Measurements from ENCODE around the gene NGEF.
"Not testable (repeated sequence)": the region's sequence is repeated elsewhere in the genome, so short reads cannot be mapped to it uniquely, and the experiment has no call there.

Gene NGEF

DNA sequence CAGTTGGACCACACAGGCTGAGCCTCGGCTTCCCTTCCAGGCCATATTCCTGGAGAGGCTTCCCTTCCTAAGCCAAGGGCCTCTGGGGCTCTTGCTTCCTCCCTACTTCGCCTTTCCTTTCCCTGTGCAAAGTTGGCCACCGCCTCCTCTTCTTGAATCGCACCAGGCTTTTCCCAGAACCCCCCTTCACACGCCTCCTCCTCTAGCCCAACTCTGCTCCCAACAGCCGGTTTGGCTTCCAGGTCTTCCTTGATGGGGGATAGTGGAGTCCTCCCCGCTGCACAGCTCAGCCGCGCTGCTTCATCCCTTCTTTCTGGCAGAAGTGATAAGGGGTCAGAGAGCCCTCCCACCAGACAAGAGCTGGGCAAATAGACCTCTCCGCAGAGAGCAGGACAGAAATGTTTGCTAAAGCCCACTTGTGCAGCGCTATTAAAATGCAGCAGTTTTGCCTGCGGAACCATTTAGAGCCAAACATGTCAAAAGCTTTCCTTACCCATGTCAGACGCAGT is 86.6 kb downstream of the NGEF start:
- DNase-seq = no peak

DNA sequence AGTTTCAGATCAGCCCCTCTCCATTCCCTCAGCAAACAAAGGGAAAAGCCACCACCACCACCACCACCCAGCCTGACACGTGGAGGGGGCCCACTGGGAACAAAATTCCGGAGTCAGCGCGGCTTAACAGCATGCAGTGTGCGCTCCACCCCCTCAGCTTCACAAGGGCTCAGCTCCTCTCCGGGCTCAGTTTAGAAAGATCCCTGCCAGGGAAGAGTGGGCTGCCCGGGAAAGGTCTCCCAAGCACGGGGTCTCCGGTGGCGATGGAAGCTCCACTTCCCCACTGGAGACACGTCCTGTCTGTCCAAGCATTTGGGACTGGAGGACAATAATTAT is 87.3 kb downstream of the NGEF start:
- DNase-seq = no peak

DNA sequence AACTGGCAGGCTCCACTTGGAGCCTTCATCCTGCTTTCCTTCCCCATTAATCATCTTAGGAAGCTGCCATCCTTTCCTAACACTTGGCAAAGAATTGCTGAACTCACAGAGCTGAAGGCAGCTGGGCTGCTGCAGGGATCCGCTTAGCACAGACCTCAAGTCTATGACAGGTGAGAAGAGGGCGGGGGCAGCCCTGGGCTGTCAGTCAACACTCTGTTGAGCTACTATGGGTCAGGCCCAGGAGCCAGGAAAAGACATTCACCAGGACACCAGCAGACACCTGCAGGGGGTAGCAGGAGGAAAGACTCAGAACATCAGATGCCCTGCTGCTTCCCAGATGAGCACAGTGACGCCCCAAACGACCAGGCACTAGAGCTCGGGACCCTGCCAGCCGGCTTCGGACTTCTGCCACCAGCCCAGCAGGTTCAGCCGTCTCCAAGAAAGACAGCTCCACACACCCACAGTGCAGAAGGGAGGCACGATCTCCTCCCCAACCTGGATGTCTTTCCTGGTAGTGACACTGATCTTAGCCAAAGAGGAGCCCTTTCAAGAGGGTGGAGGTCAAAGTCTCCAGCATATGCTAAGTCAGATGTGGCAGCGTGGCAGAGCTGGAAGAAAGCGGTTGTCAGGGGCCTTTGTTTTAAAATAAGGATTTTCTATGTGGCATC is 87.8 kb downstream of the NGEF start:
- no peak for DNase-seq

DNA sequence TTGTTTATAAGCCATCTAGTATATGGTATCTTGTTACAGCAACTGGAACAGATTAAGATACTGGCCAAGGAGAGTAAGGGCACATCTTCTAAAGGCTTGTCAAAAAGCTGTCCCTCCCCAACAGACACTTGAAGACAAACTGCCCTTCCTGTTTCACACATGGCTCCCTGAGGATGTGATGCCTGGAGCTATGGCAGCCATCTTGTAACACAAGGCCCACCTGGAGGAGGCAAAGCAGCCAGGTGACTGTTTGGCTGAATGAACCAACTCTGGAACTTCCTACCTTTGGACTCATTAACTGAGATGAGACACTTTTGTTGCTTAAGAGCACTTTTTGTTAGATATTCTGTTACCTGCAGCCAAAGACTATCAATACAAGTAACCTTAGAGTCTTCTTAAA is 88.6 kb downstream of the NGEF start:
- no peak for DNase-seq

DNA sequence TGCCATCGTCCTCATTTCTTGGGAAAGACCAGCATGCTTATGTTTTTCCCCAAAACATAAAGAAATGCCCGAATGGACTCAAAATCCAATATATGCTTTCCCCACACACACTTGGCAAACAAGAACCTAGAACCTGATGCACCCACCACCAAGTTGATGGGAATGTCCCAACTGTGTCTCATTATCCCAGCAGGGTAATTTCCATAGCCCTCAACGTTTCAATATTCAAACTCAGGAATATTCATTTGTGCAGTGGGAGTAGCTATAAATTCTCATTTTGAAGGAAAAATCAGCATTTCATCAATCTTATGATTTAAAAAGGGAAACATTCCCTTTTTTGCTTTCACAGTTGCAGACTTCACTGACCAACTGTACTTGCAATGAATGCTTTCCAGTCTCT is 92.3 kb downstream of the NGEF start:
- no peak for DNase-seq

DNA sequence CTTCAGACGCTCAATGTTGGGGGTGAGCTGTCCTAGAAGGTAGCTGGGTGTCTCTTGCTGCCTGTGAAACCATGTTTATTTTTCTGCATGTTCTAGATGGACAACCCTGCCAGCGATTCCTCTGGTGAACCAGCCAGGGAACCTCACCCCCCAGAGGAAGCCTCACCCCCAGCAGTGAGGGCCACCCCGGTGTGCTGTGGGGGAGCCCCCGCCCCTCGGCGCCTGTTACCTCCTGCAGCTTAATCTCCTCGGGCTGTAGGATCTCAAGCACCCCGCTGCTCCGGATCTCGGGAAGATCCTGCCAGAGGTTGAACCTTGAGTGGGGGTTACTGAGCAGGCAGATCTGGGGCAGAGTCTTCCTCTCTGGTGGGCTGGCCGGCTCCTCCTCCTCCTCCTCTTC is 93.0 kb downstream of the NGEF start:
- no peak for DNase-seq

DNA sequence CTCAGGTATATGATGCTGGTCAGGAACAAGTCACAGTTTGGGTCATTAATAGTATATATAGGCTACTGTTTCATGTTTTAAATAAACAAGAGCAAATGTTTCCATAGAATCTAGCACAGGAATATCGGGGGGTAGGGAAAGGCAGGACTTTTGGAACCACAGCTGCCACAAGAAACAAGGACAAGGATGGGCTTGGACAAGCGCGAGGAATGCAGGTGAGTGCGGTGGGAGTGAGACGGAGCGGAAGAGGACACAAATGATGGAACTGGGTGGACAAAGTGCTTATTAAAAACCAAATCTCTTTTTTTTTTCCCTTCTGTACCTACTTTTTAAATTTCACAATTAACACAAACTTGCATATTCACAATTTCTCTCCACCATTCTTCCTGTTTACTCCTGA is 93.9 kb downstream of the NGEF start:
- no peak for DNase-seq

DNA sequence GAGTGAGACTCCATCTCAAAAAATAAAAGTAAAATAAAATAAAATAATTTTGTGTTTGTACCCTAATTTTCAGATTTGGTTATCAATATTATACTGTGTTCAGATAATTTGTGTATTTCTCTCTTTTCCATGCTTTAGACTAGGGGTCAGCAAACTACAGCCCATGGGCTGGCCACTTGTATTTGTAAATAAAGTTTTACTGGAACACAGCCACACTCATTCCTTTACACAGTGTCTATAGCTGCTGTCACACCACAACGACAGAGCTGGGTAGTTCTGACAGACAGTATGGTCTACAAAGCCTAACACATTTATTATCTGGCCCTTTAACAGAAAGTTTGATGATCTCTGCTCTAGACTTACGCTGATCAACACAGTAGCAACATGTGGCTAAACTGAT is 99.2 kb downstream of the NGEF start:
- no peak for DNase-seq

DNA sequence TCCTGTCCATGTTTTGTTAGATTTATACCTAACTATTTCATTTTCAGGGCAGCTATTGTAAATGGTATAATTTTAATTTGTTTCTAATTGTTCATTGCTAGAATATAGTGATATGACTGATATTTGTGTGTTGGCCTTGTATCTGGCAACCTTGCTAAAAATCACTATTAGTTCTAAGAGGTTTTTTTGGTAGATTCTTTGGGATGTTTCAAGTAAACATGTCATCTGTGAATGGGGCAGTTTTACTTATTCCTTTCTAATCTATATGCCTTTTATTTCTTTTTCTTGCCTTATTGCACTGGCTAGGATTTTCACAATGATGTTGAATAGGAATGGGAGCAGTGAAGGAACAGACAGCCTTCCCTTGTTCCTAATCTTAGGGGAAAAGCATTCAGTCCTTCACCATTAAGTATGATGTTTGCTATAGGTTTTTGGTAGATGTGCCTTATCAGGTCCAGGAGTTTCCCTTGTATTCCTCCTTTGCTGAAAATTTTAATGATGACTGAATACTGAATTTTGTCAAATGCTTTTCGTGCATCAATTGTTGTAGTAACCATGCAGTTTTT is 101.3 kb downstream of the NGEF start:
- DNase-seq = no peak

DNA sequence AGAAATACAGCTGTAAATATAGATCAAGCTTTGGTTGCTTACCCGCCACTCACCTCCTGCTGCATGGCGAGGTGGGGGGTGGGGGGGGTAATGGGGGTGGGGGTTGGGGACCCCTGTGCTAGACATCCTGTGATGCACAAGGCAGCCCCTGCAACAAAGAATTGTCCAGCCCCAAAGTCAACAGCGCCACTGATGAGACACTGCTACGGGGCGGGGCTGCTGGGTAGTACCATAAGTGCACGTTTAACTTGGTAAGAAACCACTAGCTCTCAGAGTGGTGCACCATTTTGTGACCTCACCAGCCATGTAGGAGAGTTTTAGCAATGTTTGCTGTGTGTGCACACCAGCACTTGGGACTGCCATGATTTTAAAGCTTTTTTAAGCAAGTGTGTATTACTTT is 102.7 kb downstream of the NGEF start:
- no peak for DNase-seq

DNA sequence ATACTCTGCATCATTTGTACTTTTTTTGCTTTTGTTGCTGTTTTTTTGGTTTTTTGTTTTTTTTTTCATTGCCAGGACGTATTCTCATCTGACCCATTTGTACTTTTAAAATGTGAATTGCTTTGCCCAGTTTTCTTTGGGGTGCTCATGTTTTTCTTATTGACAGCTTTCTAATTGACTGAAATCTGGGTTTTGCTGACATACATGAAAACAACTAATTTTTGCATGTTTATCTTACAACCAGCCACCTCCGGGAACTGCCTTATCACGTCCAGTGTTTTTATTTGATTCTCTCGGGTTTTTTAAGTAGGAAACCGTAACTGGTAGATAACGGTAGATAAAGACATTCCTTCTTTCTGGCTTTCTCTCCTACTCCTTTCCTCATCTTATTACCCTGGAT is 104.4 kb downstream of the NGEF start:
- no peak for DNase-seq

DNA sequence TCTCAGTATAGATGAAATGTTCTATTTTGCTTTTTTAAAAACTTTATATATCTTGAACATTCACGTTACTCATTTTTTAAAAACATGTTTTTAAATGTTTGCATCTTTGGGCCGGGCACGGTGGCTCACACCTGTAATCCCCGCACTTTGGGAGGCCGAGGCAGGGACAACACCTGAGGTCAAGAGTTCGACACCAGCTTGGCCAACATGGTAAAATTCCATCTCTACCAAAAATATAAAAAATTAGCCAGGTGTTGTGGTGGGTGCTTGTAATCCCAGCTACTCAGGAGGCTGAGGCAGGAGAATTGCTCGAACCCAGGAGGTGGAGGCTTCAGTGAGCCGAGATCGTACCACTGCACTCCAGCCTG is 105.4 kb downstream of the NGEF start:
- not testable (repeated sequence) for DNase-seq

DNA sequence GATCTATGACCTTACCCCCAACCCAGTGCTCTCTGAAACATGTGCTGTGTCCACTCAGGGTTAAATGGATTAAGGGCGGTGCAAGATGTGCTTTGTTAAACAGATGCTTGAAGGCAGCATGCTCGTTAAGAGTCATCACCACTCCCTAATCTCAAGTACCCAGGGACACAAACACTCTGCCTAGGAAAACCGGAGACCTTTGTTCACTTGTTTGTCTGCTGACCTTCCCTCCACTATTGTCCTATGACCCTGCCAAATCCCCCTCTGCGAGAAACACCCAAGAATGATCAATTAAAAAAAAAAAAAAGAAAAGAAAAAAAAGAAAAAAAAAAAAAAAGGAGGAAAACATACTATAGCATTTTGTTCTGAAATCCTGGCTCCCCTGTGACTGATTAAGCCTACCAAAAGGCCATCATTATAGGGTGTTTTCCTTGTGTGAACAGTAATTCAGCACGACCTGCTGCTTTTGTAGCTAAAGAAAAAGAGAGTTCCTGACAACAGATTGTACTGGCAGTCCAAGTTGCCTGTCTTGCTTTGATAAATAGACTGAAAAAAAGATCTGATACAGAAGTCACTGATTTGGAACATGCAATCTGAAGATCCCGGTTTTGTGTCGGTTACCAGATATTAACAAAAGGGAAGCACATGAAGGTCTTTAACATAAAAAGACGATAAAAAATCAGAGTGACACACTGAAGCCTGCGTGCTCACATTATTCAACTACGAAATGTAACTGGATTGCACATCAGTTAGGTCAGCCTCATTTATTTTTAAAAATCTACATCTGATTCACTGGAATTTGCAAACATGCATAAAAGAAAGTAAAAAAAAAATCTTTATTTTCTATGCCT is 106.0 kb downstream of the NGEF start:
- DNase-seq = not testable (repeated sequence)

DNA sequence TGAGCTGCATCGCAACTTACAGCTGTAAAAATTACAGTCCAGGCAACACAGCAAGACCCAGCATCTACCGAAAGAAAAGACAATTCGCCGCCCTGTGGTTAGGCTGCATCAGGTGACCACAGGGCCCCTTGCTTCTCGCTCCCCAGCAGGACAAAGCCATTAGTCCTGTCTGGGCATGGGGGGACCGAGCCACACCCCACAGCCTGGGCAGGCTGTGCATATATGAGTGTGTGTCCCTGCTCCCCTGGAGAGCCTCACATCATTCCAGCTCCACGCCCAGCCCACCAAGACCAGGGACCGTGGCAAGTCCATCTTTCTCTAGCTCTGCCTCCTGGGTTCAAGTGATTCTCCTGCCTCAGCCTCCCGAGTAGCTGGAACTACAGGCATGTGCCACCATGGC is 109.1 kb downstream of the NGEF start:
- no peak for DNase-seq

DNA sequence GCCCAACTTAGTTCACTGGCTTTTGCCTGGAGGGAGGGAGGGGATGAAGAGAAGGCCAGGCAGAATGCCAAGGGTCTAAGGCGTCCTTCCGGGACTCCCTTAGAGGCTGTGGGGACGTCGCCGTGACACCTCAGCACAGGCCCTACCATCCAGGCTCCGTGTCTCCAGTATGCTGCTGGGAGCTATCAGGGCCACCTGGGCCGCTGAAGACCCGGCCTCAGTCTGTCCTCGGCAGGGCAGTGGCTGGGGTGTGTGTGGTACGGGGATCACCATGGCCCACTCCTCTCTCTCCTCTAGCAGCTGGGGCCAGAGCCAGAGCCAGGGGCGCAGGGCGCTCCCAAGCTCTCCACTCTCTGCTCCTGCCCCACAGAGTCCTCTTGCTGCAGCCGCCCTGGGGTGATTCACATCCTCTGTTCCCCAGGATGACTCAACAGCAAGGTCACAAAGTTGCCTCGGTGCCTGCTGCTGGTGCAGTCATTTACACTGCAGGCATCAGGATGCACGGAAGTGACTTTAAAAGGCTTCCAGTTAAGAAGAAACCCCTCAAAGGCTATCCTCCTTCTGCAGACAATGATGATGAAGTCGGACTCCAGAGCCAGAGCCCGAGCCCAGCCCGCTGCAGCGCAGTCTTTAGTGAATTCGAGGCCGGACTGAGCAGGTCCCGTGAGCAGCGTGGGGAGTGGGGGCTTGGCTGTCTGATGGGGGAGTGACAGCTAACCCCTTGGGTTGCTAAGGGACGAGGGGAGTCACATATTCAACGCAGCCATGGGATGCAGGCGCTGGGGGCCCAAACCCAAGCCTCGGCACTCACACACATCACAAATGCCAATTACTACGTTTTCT is 111.1 kb downstream of the NGEF start:
- DNase-seq = no peak

DNA sequence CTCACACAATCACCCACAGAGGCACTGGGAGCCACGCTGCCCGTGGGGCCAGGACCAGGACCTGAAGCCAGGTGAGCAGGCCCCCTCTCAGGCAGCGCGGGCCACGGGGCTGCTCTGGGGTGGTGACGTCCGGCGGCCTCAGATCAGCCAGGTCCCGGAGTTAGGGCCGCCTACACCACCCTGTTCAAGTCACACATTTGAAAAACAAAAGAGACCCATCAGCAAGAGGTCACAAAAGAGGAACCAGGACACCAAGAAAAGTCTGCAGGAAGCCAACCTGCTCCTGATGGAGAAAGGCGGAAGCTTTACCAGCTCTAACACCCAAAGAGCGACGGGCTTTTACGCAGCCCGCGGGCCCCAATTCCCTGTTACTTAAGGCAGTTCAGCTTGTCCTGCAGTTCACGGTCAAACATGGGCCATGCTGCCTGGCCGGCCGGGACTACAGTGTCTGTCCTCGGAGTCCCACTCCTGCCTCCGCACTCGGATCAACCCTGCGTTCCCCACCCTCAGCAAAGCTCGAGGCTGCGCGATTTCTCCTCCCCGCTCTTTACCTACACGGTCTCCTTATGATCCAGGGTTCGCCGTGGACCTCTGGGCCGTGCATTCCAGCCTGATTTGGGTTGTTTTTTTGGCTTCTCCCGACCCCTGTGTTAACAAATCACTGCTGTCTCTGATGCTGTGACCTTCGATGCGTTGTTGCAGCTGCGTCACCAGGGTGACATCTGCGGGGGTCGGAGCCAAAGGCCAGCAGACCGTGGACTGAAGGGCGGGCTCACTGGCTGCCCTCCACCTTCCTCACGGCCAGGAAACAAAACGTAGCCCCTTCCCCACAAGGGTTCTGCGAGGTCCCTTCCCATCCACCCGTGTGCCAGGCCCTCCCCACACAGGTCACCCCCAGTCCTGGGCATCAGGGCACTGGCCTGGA is 112.0 kb downstream of the NGEF start:
- DNase-seq = no peak

DNA sequence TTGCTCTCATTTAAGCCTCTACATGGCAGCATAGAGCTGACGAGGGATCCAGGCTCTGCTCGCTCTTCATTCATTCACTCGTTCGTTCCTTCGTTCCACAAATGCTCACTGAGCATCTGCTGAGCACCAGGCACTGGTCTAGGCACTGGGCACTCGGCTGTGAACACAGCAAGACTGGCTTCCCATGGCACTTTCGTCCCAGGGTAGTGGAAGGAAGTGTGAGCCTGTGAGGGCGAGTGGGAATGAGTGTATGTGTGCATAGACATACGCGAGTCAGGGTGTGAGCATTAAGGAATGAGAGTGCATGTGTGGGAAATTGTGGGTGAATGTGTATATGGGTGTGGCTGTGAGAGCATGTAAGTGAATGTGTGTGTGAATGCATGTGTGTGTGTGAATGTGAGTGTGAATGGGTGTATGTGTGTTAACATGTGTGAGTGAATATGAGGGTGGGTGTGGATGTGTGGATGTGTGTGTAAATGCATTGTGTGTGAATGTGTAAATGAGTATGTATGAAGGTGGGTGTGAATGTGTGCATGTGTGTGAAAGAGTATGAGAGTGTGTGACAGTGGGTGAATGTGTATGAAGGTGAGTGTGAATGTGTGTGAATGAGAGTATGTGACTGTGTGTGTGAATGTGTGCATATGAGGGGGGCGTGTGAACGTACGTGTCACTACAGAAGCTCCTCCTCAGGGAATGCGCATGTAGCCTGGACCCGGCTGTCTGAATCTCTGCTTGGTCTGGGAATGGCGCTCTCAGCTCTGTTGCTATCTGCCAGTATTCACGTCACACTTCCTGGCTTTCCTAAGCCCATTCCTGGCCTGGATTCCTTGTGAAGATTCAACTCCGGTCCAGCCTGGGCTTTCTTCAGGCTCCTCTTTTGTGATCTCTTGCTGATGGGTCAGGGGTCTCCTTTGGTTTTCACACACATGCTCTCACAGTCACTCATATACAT is 114.2 kb downstream of the NGEF start:
- no peak for DNase-seq

DNA sequence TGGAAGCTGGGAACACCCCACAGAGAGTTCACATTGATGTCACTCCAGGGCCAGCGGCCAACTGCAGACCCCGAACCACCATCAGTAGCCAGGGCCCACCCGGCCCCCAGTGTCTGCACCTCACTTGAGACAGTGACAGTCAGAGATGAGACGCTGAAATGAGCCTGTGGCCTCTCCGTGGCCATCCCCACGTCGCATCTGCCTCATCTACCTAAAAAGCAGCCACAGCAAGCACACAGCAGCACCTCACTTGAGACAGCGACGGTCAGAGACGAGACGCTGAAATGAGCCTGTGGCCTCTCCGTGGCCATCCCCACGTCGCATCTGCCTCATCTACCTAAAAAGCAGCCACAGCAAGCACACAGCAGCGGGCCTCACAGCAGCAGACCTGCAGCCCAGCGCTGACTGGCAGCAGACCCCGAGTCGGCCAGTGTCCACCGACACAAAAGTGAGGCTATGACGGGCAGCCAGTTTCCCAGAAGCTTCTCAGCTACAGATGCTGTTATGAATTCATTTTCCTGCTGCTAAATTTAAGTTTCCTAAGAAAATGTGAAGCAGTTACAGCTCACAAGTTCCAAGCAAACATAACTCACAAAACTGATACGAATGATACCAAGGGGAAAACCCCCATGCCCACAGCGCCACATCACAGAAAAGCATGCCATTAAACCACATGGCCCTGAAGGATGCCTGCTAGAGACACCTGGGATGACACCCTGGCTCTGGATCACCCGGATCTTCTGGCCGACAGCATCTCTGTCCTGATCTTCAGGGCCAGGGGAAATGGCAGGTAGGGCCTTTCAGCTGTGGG is 115.3 kb downstream of the NGEF start:
- DNase-seq = no peak

DNA sequence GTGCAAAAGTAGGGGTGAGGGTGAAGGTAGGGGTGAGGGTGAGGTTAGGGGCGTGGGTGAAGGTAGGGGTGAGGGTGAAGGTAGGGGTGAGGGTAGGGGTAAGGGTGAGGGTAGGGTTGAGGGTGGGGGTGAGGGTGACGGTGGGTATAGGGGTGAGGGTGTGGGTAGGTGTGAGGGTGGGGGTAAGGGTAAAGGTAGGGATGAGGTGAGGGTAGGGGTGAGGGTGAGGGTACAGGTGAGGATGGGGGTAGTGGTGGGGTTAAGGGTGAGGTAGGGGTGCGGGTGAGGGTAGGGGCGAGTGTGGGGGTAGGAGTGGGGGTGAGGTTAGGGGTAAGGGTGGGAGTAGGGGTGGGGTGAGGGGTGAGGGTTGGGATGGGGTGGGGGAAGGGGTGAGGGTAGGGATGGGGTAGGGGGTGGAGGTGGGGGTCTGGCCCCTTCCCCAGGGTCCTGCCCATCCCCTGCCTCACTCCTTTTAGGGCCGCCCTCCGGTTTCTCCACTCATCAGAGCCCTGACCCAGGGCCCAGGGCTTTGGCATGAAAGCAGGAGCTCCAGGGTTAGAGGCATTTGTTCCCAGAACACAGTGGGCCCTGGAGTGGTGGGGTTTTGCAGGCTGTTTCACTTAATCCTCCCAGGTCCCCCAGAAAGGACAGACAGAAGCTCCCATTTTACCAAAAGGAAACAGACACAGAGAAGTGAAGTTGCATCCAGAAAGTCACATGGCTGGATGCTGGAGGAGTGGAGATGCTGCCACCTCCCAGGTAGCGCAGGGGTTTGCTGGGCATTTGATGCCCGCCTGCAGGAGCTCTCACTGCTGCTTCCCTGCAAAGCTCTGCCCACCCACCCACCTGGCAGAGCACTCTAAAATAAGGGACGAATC is 116.1 kb downstream of the NGEF start:
- no peak for DNase-seq
